Cardiac fibroblast (primary cell): ENCODE measurements around the gene TRPC3.

Experiments
- DNase-seq, 2 donors: peaks; one replicate each; pipeline versions ENCODE4 v3.0.0 to v3.0.0-alpha.2; 2010; ENCODE audit warnings: low read depth in 2 of 2
- H3K4me3 ChIP-seq, 2 donors: replicated peaks in 1 of 2; 1 replicate in 1 of 2; 2 replicates in 1 of 2; pipeline ENCODE4 v1.5.1; 2011; ENCODE audit warnings: low read depth in 2 of 2, low read length in 2 of 2, mild to moderate bottlenecking in 2 of 2, moderate library complexity in 1 of 2
- CTCF ChIP-seq: IDR thresholded peaks from one replicate; pipeline ENCODE4 v1.5.1; 2011; ENCODE audit warnings: low read depth, mild to moderate bottlenecking, low read length, inconsistent platforms

Gene TRPC3

DNA sequence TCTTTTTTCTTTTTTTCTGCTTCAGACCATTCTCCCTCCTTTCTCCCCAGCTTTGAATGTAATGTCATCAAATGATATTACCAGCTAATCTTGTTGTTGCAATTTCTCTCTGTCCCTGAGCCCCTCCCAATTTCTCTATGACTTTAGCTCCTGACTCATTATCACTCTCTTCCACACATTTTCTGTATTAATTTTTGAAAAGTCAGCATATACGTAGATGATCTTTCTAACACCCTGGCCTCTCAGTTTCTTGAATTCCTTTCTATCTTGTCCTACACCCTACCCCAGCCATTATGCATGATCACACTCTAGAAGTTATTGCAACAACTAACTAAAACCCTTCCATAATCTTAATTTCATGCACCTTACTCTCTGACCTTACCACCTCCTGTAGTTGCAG lies 13.1 kb upstream of the TRPC3 start:
- H3K4me3 ChIP-seq, result no peak overlapping the region
- no peak for TF ChIP-seq CTCF
- DNase-seq, result no peak

DNA sequence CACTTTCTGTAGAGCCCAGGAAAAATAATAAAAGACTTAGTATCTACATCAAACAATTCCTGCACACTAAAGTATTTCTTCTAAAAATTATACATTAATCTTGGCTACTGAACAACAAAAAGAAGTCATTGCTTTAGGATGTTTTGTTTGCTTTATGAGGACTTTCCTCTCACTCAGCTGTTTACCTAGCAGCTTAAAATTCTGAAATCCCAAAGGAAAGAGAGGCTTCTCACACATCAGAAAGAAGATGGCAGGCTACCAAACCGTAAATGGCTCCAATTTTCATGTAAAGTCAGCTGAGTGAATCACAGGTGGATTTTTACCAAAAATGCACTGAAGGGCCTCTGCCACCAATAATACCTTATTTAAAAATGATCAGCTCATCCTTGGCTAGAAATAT lies 9.0 kb upstream of the TRPC3 start:
- no peak overlapping the region for H3K4me3 ChIP-seq
- no peak for DNase-seq
- no peak for TF ChIP-seq CTCF

DNA sequence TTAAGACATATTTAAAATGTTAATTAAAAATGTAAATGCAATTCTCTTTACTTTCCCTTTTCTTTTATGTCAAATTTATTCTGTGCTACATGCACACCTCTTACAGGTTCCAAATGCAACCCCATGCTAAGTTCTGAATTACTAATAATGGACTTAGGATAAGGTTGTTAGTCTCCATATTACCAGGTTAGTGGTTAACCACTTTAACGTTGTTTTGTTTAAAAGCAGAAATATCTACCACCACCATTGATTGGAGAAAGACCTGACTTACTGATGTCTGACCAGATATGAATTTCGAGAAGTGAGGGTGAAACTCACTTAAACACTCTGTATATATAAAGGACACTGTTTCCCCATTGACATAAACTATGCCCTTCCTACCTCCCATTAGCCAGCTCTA lies 6.9 kb upstream of the TRPC3 start:
- H3K4me3 ChIP-seq, result no peak overlapping the region
- DNase-seq, result no peak
- TF ChIP-seq CTCF, result no peak

- no peak for TF ChIP-seq CTCF
- no peak overlapping the region for H3K4me3 ChIP-seq
- no peak for DNase-seq
Observed at GRCh38 chr4:121957266-121957665, 5.4 kb upstream of the TRPC3 start.

DNA sequence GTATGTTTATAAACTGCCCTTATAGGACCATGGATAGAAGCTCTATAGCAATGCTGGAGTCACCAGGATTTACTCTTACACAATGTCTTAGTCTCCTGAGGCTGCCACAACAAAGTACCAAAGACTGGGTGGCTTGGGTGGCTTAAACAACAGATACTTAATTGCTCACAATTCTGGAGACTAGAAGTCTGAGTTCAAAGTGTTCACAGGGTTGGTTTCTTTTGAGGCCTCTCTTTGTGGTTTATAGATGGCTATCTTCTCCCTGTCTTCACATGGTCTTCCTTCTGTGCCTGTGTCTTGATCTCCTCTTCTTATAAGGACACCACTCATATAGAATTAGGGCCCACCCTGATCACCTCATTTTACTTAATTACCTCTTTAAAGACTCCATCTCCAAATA lies 2.0 kb upstream of the TRPC3 start:
- TF ChIP-seq CTCF, result no peak
- DNase-seq, result no peak
- no peak overlapping the region for H3K4me3 ChIP-seq

DNA sequence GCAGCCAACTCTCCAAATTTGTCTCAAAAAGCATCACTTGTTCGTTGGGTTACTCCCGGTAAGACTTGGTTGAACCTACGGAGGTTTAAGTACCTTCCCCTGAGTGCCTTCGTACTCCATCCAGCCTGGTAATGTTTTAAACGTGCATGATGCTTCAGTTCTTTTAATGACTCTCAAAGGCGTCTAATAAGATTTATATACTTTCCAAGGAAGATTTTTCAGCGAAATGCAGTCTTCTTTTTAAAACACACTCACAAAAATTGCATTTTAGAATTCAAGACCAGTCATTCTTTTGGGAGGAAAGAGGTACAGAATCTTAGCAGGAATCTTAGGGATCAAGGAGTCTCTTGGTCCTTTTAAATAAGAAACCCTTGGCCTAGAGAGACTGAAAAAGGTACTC lies 430 bp upstream of the TRPC3 start:
- H3K4me3 ChIP-seq, result no peak overlapping the region
- TF ChIP-seq CTCF, result no peak
- DNase-seq, result no peak

- H3K4me3 ChIP-seq, result peak overlapping the region; percentile 36 to 51
- peak; percentile 6 to 11 for DNase-seq
- TF ChIP-seq CTCF, result no peak
Observed at GRCh38 chr4:121950680-121951520, 960 bp downstream of the TRPC3 start.
